Measurements from ENCODE around the gene TECTA.

Gene TECTA

GRCh38 chr11:121214861-121215260, 113.8 kb downstream of the TECTA start:
- no peak for TF ChIP-seq CTCF (IDR thresholded peaks at IDR 0.05; ENCODE audit: low read depth, low read length, missing control alignments)
- no peak for DNase-seq (ENCODE audit: extremely low read depth, low read depth)

GRCh38 chr11:121221496-121222200, 120.6 kb downstream of the TECTA start:
- DNase-seq (ENCODE audit: extremely low read depth, low read depth): no peak
- TF ChIP-seq CTCF (IDR thresholded peaks at IDR 0.05; ENCODE audit: low read depth, low read length, missing control alignments): no peak
- H3K4me3 ChIP-seq (replicated peaks; ENCODE audit: low read depth, low read length): no peak overlapping the region

More at GRCh38 chr11:121214861-121215260, 113.8 kb downstream of the TECTA start:
- H3K4me3 ChIP-seq (replicated peaks; ENCODE audit: low read depth, low read length): no peak overlapping the region

GRCh38 chr11:121223161-121223560, 122.1 kb downstream of the TECTA start:
- no peak for TF ChIP-seq CTCF (IDR thresholded peaks at IDR 0.05; ENCODE audit: low read depth, low read length, missing control alignments)
- DNase-seq (ENCODE audit: extremely low read depth, low read depth): no peak
- no peak overlapping the region for H3K4me3 ChIP-seq (replicated peaks; ENCODE audit: low read depth, low read length)

GRCh38 chr11:121225382-121225781, 124.3 kb downstream of the TECTA start:
- DNase-seq (ENCODE audit: extremely low read depth, low read depth): no peak
- H3K4me3 ChIP-seq (replicated peaks; ENCODE audit: low read depth, low read length): no peak overlapping the region
- TF ChIP-seq CTCF (IDR thresholded peaks at IDR 0.05; ENCODE audit: low read depth, low read length, missing control alignments): no peak

- no peak for TF ChIP-seq CTCF (IDR thresholded peaks at IDR 0.05; ENCODE audit: low read depth, low read length, missing control alignments)
- no peak overlapping the region for H3K4me3 ChIP-seq (replicated peaks; ENCODE audit: low read depth, low read length)
- no peak for DNase-seq (ENCODE audit: extremely low read depth, low read depth)
Observed at GRCh38 chr11:121226415-121227263, 125.6 kb downstream of the TECTA start.

GRCh38 chr11:121228851-121229250, 127.8 kb downstream of the TECTA start:
- H3K4me3 ChIP-seq (replicated peaks; ENCODE audit: low read depth, low read length): no peak overlapping the region
- DNase-seq (ENCODE audit: extremely low read depth, low read depth): no peak
- no peak for TF ChIP-seq CTCF (IDR thresholded peaks at IDR 0.05; ENCODE audit: low read depth, low read length, missing control alignments)

All from HFF-Myc (cell line).